ENCODE data around the gene KCNJ11.

GRCh38 chr11:17401841-17402240, 13.4 kb upstream of the KCNJ11 start:
- no peak for TF ChIP-seq ESRRA (IDR thresholded peaks at IDR 0.05; ENCODE audit: low read length)
- TF ChIP-seq ZNF274 (IDR thresholded peaks at IDR 0.05; ENCODE audit: insufficient read depth, insufficient read length): no peak
- no peak for TF ChIP-seq STAT3 (IDR thresholded peaks at IDR 0.05; ENCODE audit: low read depth, low read length)
- TF ChIP-seq BHLHE40 (IDR thresholded peaks at IDR 0.05; ENCODE audit: borderline replicate concordance in 1 of 2, low read depth in 2 of 2, low read length in 1 of 2): no peak
- no peak for TF ChIP-seq CTCF (IDR thresholded peaks at IDR 0.05 in 2 of 3, conservative IDR thresholded peaks at IDR 0.05 in 1 of 3; ENCODE audit: control insufficient read depth in 2 of 3, extremely low read depth in 1 of 3, insufficient read depth in 1 of 3, low read depth in 3 of 3, low read length in 3 of 3)
